Keratinocyte (primary cell): Measurements from ENCODE around the gene KSR1. TPM values are rescaled to one million over a fixed set of nuclear protein-coding genes. Genes with fewer than 3 reads are reported as not detected.

Source experiments
- DNase-seq: peaks from one replicate; pipeline ENCODE4 v3.0.0-alpha.2; 2011; ENCODE audit warnings: low read depth, missing footprints, low spot score
- FAIRE-seq: peaks from 2 replicates; lab custom pipeline; 2011; peaks lifted over from hg19 to GRCh38; lab: Jason Lieb, UNC
- H2AFZ ChIP-seq: 2 replicates; pipeline ENCODE4 v1.6.0; 2012; ENCODE audit warnings: low read length, control low read depth, inconsistent platforms; ENCODE audit not compliant: control insufficient read depth
- H3K27ac ChIP-seq: 2 replicates; pipeline ENCODE4 v1.5.1; 2011; ENCODE audit warnings: low read length; ENCODE audit not compliant: control insufficient read depth, insufficient read depth
- H3K27me3 ChIP-seq: 3 replicates; pipeline ENCODE4 v1.6.0; 2011; ENCODE audit warnings: low read length; ENCODE audit not compliant: control insufficient read depth, insufficient read depth; ENCODE audit errors: extremely low read depth
- H3K36me3 ChIP-seq, 2 experiments: 2 replicates in 1 of 2; 3 replicates in 1 of 2; pipeline ENCODE4 v1.5.1; 2011; ENCODE audit warnings: low read length in 2 of 2, mild to moderate bottlenecking in 1 of 2; ENCODE audit not compliant: control insufficient read depth in 2 of 2, insufficient read depth in 2 of 2; ENCODE audit errors: extremely low read depth in 1 of 2
- H3K4me1 ChIP-seq: 3 replicates; pipeline ENCODE4 v1.5.1; 2011; ENCODE audit warnings: low read length; ENCODE audit not compliant: control insufficient read depth, insufficient read depth; ENCODE audit errors: extremely low read depth
- H3K4me2 ChIP-seq: 3 replicates; pipeline ENCODE4 v1.6.0; 2011; ENCODE audit warnings: low read depth, low read length; ENCODE audit not compliant: control insufficient read depth, insufficient read depth; ENCODE audit errors: extremely low read depth
- H3K4me3 ChIP-seq, 3 experiments: fragments of 200-600 bp in 1 of 3; sonication (generic) in 1 of 3; 2 replicates in 2 of 3; 3 replicates in 1 of 3; pipeline ENCODE4 v1.5.1; 2011 to 2016; ENCODE audit warnings: low read length in 3 of 3, mild to moderate bottlenecking in 3 of 3, control low read depth in 2 of 3, inconsistent platforms in 1 of 3, low read depth in 1 of 3, mixed read lengths in 1 of 3, mixed run types in 1 of 3, moderate library complexity in 1 of 3; ENCODE audit not compliant: control insufficient read depth in 2 of 3, insufficient read depth in 2 of 3; ENCODE audit errors: extremely low read depth in 1 of 3
- H3K79me2 ChIP-seq: 2 replicates; pipeline ENCODE4 v1.6.0; 2012; ENCODE audit warnings: low read length; ENCODE audit not compliant: control insufficient read depth, insufficient read depth
- H3K9ac ChIP-seq: 3 replicates; pipeline ENCODE4 v1.6.0; 2011; ENCODE audit warnings: low read length; ENCODE audit not compliant: control insufficient read depth, insufficient read depth; ENCODE audit errors: extremely low read depth
- H3K9me1 ChIP-seq: 3 replicates; pipeline ENCODE4 v1.6.0; 2011; ENCODE audit warnings: low read length; ENCODE audit not compliant: control insufficient read depth, insufficient read depth; ENCODE audit errors: extremely low read depth
- H3K9me3 ChIP-seq: 2 replicates; pipeline ENCODE4 v1.5.1; 2012; ENCODE audit warnings: low read depth, low read length; ENCODE audit not compliant: control insufficient read depth
- H4K20me1 ChIP-seq: 3 replicates; pipeline ENCODE4 v1.6.0; 2011; ENCODE audit warnings: low read length; ENCODE audit not compliant: control insufficient read depth, insufficient read depth; ENCODE audit errors: extremely low read depth
- CTCF ChIP-seq, 3 experiments: IDR thresholded peaks in 1 of 3; conservative IDR thresholded peaks in 1 of 3; optimal IDR thresholded peaks in 1 of 3; 2 replicates in 2 of 3; 3 replicates in 1 of 3; pipeline versions ENCODE3 to v1.5.1; 2011; ENCODE audit warnings: low read length in 3 of 3, mild to moderate bottlenecking in 3 of 3, moderate library complexity in 2 of 3, control low read depth in 1 of 3, inconsistent platforms in 1 of 3; ENCODE audit not compliant: insufficient read depth in 2 of 3; ENCODE audit errors: extremely low read depth in 1 of 3
- EZH2 ChIP-seq: IDR thresholded peaks from one replicate; pipeline ENCODE4 v1.6.1; 2012; ENCODE audit warnings: inconsistent platforms, mild to moderate bottlenecking, low read length, moderate library complexity
- dilution Hi-C: fragments of 300-500 bp; cut with MboI; formaldehyde crosslinking; loops from one replicate; pipeline ENCODE4 v1.7.0; 2020; ENCODE audit warnings: low sequenced_read_pairs; ENCODE audit not compliant: extremely low pct_ligation_motif_present
- polyA plus RNA-seq, 5 experiments: library from polyadenylated mRNA; depleted of rRNA in 3 of 5; stranded (reverse) in 3 of 5; stranded (forward) in 1 of 5; unstranded in 1 of 5; fragments of >200 nt; gene quantifications; 1 replicate in 1 of 5; 2 replicates in 3 of 5; 3 replicates in 1 of 5; pipeline versions ENCODE4 v1.2.1 to v1.2.3, GENCODE V29; 2011 to 2012; ENCODE audit warnings: missing spikeins in 2 of 5, low read depth in 1 of 5, low replicate concordance in 1 of 5

KSR1 gene
- polyA plus RNA-seq, 1 donor (not counting 4 experiments of a cell fraction or from before 2014, with no cell fraction given): 1.3 TPM

- no peaks in the 10 kb centered on the region for H3K9me3 ChIP-seq
- no peak for TF ChIP-seq EZH2
- TF ChIP-seq CTCF (optimal IDR thresholded peaks at IDR 0.05 in 1 of 3, IDR thresholded peaks at IDR 0.05 in 1 of 3, conservative IDR thresholded peaks at IDR 0.05 in 1 of 3; ENCODE audit: extremely low read depth in 1 of 3, insufficient read depth in 2 of 3, low read length in 3 of 3): no peak
- no peaks in the 10 kb centered on the region for H3K4me1 ChIP-seq
- no peak overlapping the region for H3K4me2 ChIP-seq
- no peaks in the 10 kb centered on the region for H4K20me1 ChIP-seq
- H3K27ac ChIP-seq: no peak overlapping the region
- H3K27me3 ChIP-seq: no peaks in the 10 kb centered on the region
- H3K79me2 ChIP-seq: no peaks in the 10 kb centered on the region
- H3K9me1 ChIP-seq: no peaks in the 10 kb centered on the region
- dilution Hi-C loops: no loop called here
- no peak for DNase-seq
- no peak for FAIRE-seq
- H3K36me3 ChIP-seq: no peaks in the 10 kb centered on the region
- no peak overlapping the region for H3K9ac ChIP-seq
- H3K4me3 ChIP-seq: no peak overlapping the region
- no peak overlapping the region for H2AFZ ChIP-seq
Observed at GRCh38 chr17:27607521-27608091, 151.4 kb downstream of the KSR1 start.

DNA sequence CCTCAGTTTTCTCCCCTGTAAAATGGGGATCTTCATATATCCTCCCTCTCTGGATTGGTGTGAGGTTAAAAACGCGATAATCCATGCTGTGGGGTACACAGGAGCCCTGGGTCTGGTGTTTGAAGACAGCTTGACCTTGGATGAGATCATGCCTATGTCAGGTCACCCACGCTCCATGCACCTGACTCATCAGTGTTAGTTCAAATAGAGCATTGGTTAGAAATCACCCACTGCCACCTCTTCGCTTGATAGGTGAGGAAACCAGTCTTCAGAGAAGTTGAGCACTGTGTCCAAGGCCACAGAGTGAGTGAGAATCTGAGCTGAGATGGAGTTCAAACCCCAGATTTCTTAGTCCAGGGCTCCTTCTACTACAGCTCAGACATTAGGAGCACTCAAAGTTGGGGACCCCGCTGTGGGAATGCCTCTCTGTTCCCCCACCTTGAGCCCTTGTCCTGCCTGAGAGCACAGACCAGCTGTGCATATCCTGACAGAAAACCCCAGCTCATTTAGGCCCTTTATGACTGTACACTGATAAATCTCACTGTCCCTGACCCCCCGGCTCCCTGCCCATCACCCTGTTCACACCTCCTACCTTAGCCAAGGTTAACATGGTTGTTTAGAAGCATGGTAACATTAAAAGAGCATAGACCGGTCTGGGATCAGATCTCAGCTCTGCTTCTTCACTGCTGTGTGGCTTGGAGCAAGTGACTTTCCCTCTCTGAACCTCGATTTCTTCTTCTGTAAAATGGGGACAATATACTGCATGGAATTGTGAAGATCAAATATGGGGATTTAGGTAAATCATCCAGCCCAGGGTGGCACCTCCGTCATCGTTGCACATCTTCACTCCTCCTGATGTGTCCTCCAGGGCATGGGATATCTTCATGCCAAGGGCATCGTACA is 152.3 kb downstream of the KSR1 start:
- Histone ChIP-seq H3K27me3 (no peaks in the 10 kb centered on the region), H4K20me1 (no peaks in the 10 kb centered on the region), H3K9me1 (no peaks in the 10 kb centered on the region), H3K9me3 (no peaks in the 10 kb centered on the region), H3K27ac (no peak overlapping the region), H2AFZ (no peak overlapping the region), H3K4me1 (no peaks in the 10 kb centered on the region), H3K4me3 (no peak overlapping the region), H3K4me2 (no peak overlapping the region), H3K9ac (no peak overlapping the region), H3K36me3 (no peaks in the 10 kb centered on the region), H3K79me2 (no peaks in the 10 kb centered on the region)
- no peak for FAIRE-seq
- no peak for DNase-seq
- TF ChIP-seq CTCF (optimal IDR thresholded peaks at IDR 0.05 in 1 of 3, IDR thresholded peaks at IDR 0.05 in 1 of 3, conservative IDR thresholded peaks at IDR 0.05 in 1 of 3; ENCODE audit: extremely low read depth in 1 of 3, insufficient read depth in 2 of 3, low read length in 3 of 3): no peak
- no peak for TF ChIP-seq EZH2
- dilution Hi-C loops: no loop called here
